Mesenchymal stem cell (in vitro differentiated cells and primary cell): ENCODE data around the gene ITGA4.
A peak's percentile ranks its signal among the peaks of the same experiment; 100 is the strongest.

Experiments used
- DNase-seq: peaks from one replicate; pipeline ENCODE4 v3.0.0-alpha.2; 2013
- H2AFZ ChIP-seq: one replicate; pipeline ENCODE4 v1.6.1; 2013; ENCODE audit warnings: low read depth, mild to moderate bottlenecking, control low read depth, inconsistent platforms, low read length, moderate library complexity
- H2AK5ac ChIP-seq: 2 replicates; pipeline ENCODE4 v1.6.1; 2013; ENCODE audit warnings: low read length, moderate library complexity, mild to moderate bottlenecking, inconsistent platforms; ENCODE audit not compliant: severe bottlenecking
- H2BK120ac ChIP-seq: one replicate; pipeline ENCODE4 v1.6.1; 2013; ENCODE audit warnings: low read depth, mild to moderate bottlenecking, inconsistent platforms, low read length, moderate library complexity
- H2BK12ac ChIP-seq, 2 experiments: one replicate each; pipeline ENCODE4 v1.6.1; 2013; ENCODE audit warnings: inconsistent platforms in 2 of 2, low read length in 2 of 2, mild to moderate bottlenecking in 2 of 2, moderate library complexity in 2 of 2, control low read depth in 1 of 2
- H2BK15ac ChIP-seq: one replicate; pipeline ENCODE4 v1.6.1; 2013; ENCODE audit warnings: mild to moderate bottlenecking, low read depth, inconsistent platforms; ENCODE audit not compliant: poor library complexity, severe bottlenecking
- H2BK5ac ChIP-seq: 2 replicates; pipeline ENCODE4 v1.6.1; 2013; ENCODE audit warnings: low read depth, mild to moderate bottlenecking, low read length, control low read depth, inconsistent platforms; ENCODE audit not compliant: poor library complexity, severe bottlenecking
- H3K14ac ChIP-seq, 2 experiments: one replicate each; pipeline ENCODE4 v1.6.1; 2013; ENCODE audit warnings: inconsistent platforms in 2 of 2, low read length in 2 of 2, control low read depth in 1 of 2, mild to moderate bottlenecking in 1 of 2, moderate library complexity in 1 of 2
- H3K18ac ChIP-seq, 2 experiments: one replicate each; pipeline ENCODE4 v1.6.1; 2013; ENCODE audit warnings: inconsistent platforms in 2 of 2, low read length in 2 of 2, control low read depth in 1 of 2, low read depth in 1 of 2, mild to moderate bottlenecking in 1 of 2
- H3K23ac ChIP-seq, 2 experiments: one replicate each; pipeline ENCODE4 v1.6.1; 2013; ENCODE audit warnings: inconsistent platforms in 2 of 2, low read length in 2 of 2, mild to moderate bottlenecking in 2 of 2, moderate library complexity in 2 of 2, control low read depth in 1 of 2
- H3K27ac ChIP-seq: 2 replicates; pipeline ENCODE4 v1.5.1; 2013; ENCODE audit warnings: mild to moderate bottlenecking, moderate library complexity, low read length, control low read depth, inconsistent platforms; ENCODE audit not compliant: poor library complexity, severe bottlenecking
- H3K27me3 ChIP-seq, 2 experiments: 2 replicates each; pipeline versions ENCODE4 v1.6.1 to v1.7.0; 2013; ENCODE audit warnings: low read length in 2 of 2, mild to moderate bottlenecking in 2 of 2, moderate library complexity in 2 of 2, control low read depth in 1 of 2, inconsistent platforms in 1 of 2; ENCODE audit not compliant: control insufficient read depth in 1 of 2, insufficient read depth in 1 of 2
- H3K36me3 ChIP-seq, 2 experiments: 2 replicates each; pipeline versions ENCODE4 v1.6.1 to v1.7.0; 2013; ENCODE audit warnings: low read length in 2 of 2, control low read depth in 1 of 2, inconsistent platforms in 1 of 2, low read depth in 1 of 2, mild to moderate bottlenecking in 1 of 2; ENCODE audit not compliant: insufficient read depth in 2 of 2, control insufficient read depth in 1 of 2
- H3K4ac ChIP-seq, 2 experiments: one replicate each; pipeline ENCODE4 v1.6.1; 2013; ENCODE audit warnings: inconsistent platforms in 2 of 2, low read length in 2 of 2, mild to moderate bottlenecking in 2 of 2, moderate library complexity in 2 of 2, control low read depth in 1 of 2, low read depth in 1 of 2
- H3K4me1 ChIP-seq: 2 replicates; pipeline ENCODE4 v1.6.1; 2013; ENCODE audit warnings: low read depth, low read length, control low read depth; ENCODE audit not compliant: control insufficient read depth, insufficient read depth
- H3K4me2 ChIP-seq: 2 replicates; pipeline ENCODE4 v1.6.1; 2013; ENCODE audit warnings: low read length, mild to moderate bottlenecking, inconsistent platforms; ENCODE audit not compliant: poor library complexity, severe bottlenecking
- H3K4me3 ChIP-seq, 2 experiments: 2 replicates each; pipeline versions ENCODE4 v1.5.1 to v1.7.0; 2013; ENCODE audit warnings: low read length in 2 of 2, mild to moderate bottlenecking in 2 of 2, control low read depth in 1 of 2, low read depth in 1 of 2; ENCODE audit not compliant: insufficient read depth in 1 of 2
- H3K79me1 ChIP-seq: replicated peaks from 2 replicates; pipeline ENCODE4 v1.6.1; 2013; ENCODE audit warnings: mild to moderate bottlenecking, control low read depth, low read length, inconsistent platforms; ENCODE audit not compliant: poor library complexity, severe bottlenecking
- H3K9ac ChIP-seq: 2 replicates; pipeline ENCODE4 v1.7.0; 2013; ENCODE audit warnings: mild to moderate bottlenecking, low read length, moderate library complexity
- H3K9me3 ChIP-seq: 2 replicates; pipeline ENCODE4 v1.7.0; 2013; ENCODE audit warnings: mild to moderate bottlenecking, low read length; ENCODE audit not compliant: control insufficient read depth
- H4K8ac ChIP-seq: one replicate; pipeline ENCODE4 v1.6.1; 2013; ENCODE audit warnings: inconsistent platforms, mild to moderate bottlenecking, low read length, moderate library complexity
- H4K91ac ChIP-seq: one replicate; pipeline ENCODE4 v1.6.1; 2013; ENCODE audit warnings: mild to moderate bottlenecking, low read length, inconsistent platforms
- WGBS: methylation state at CpG from one replicate; pipeline ENCODE4 v1.1.7; 2013; ENCODE audit warnings: mixed read lengths; 5-methylcytosine and 5-hydroxymethylcytosine counted together

Gene ITGA4

GRCh38 chr2:181463588-181463987 is 6.4 kb downstream of the ITGA4 start:
- Histone ChIP-seq H2AK5ac (no peak overlapping the region), H3K23ac (no peak overlapping the region), H2AFZ (no peak overlapping the region), H3K9me3 (no peaks in the 10 kb centered on the region), H3K36me3 (no peaks in the 10 kb centered on the region), H3K4me2 (no peak overlapping the region), H3K4ac (no peak overlapping the region), H2BK120ac (no peak overlapping the region), H3K4me3 (no peak overlapping the region), H4K91ac (no peak overlapping the region), H4K8ac (no peak overlapping the region), H3K9ac (no peak overlapping the region), H3K14ac (no peak overlapping the region), H3K27me3 (no peaks in the 10 kb centered on the region), H3K27ac (no peak overlapping the region), H3K79me1 (no peaks in the 10 kb centered on the region), H2BK12ac (no peak overlapping the region), H3K18ac (no peak overlapping the region), H2BK5ac (no peak overlapping the region), H2BK15ac (no peak overlapping the region), H3K4me1 (no peaks in the 10 kb centered on the region)
- DNase-seq, result no peak
- WGBS, result 100% methylated on average over 2 of the region's 3 CpGs

GRCh38 chr2:181464966-181465365 is 7.8 kb downstream of the ITGA4 start:
- Histone ChIP-seq H2BK15ac (no peak overlapping the region), H2AFZ (no peak overlapping the region), H3K4me2 (no peak overlapping the region), H2BK120ac (no peak overlapping the region), H3K4me3 (no peak overlapping the region), H2BK12ac (no peak overlapping the region), H3K9ac (peak overlapping the region; percentile 77), H4K8ac (no peak overlapping the region), H3K14ac (no peak overlapping the region), H3K79me1 (no peaks in the 10 kb centered on the region), H3K36me3 (no peaks in the 10 kb centered on the region), H2BK5ac (no peak overlapping the region), H2AK5ac (no peak overlapping the region), H3K4me1 (no peaks in the 10 kb centered on the region), H4K91ac (no peak overlapping the region), H3K27ac (no peak overlapping the region), H3K18ac (no peak overlapping the region), H3K4ac (no peak overlapping the region), H3K9me3 (no peaks in the 10 kb centered on the region), H3K27me3 (no peaks in the 10 kb centered on the region), H3K23ac (no peak overlapping the region)
- WGBS, result 89% methylated on average over 2 of the region's 2 CpGs
- DNase-seq, result no peak

GRCh38 chr2:181465676-181466375 is 8.6 kb downstream of the ITGA4 start:
- Histone ChIP-seq H3K27ac (no peak overlapping the region), H3K9me3 (no peaks in the 10 kb centered on the region), H4K8ac (no peak overlapping the region), H3K27me3 (no peaks in the 10 kb centered on the region), H3K4me3 (peak overlapping the region in 1 of 2 experiments; percentile 36), H3K18ac (no peak overlapping the region), H4K91ac (no peak overlapping the region), H3K4ac (no peak overlapping the region), H3K4me1 (no peaks in the 10 kb centered on the region), H2AFZ (no peak overlapping the region), H3K9ac (peak overlapping the region; percentile 77), H2AK5ac (no peak overlapping the region), H3K36me3 (no peaks in the 10 kb centered on the region), H2BK15ac (no peak overlapping the region), H3K14ac (no peak overlapping the region), H3K4me2 (no peak overlapping the region), H2BK5ac (no peak overlapping the region), H3K23ac (no peak overlapping the region), H2BK120ac (no peak overlapping the region), H3K79me1 (peaks cover 3% of the 10 kb centered on the region), H2BK12ac (no peak overlapping the region)
- 88% methylated on average over 2 of the region's 3 CpGs for WGBS
- DNase-seq, result peak; percentile 37

- 63% methylated on average over 4 of the region's 4 CpGs for WGBS
- Histone ChIP-seq H3K79me1 (peaks cover 3% of the 10 kb centered on the region), H4K91ac (no peak overlapping the region), H2BK5ac (no peak overlapping the region), H3K4ac (no peak overlapping the region), H3K18ac (no peak overlapping the region), H3K4me3 (no peak overlapping the region), H2BK120ac (no peak overlapping the region), H3K9ac (peak overlapping the region; percentile 77), H3K9me3 (no peaks in the 10 kb centered on the region), H2BK15ac (no peak overlapping the region), H4K8ac (no peak overlapping the region), H2AK5ac (no peak overlapping the region), H2BK12ac (no peak overlapping the region), H3K23ac (no peak overlapping the region), H3K4me1 (no peaks in the 10 kb centered on the region), H2AFZ (no peak overlapping the region), H3K27me3 (no peaks in the 10 kb centered on the region), H3K4me2 (no peak overlapping the region), H3K27ac (no peak overlapping the region), H3K14ac (no peak overlapping the region), H3K36me3 (no peaks in the 10 kb centered on the region)
- DNase-seq, result peak; percentile 65
Observed at GRCh38 chr2:181466661-181467576, 9.7 kb downstream of the ITGA4 start.
